Endothelial cell (in vitro differentiated cells): Measurements from ENCODE around the gene LIPA. TPM values are rescaled to one million over a fixed set of nuclear protein-coding genes. Genes with fewer than 3 reads are reported as not detected.
"Not testable (repeated sequence)": the region's sequence is repeated elsewhere in the genome, so short reads cannot be mapped to it uniquely, and the experiment has no call there.

ENCODE experiments used
- DNase-seq: peaks from one replicate; pipeline ENCODE4 v3.0.0; 2021; ENCODE audit warnings: low spot score
- H3K27ac Mint-ChIP-seq: one replicate; pipeline ENCODE4 v1.8.0; 2021; ENCODE audit warnings: mixed read lengths, inconsistent platforms; ENCODE audit not compliant: unreplicated experiment
- H3K27me3 Mint-ChIP-seq: one replicate; pipeline ENCODE4 v1.8.0; 2021; ENCODE audit warnings: mild to moderate bottlenecking, moderate library complexity, mixed read lengths, inconsistent platforms; ENCODE audit not compliant: unreplicated experiment
- H3K36me3 Mint-ChIP-seq: one replicate; pipeline ENCODE4 v1.8.0; 2021; ENCODE audit warnings: mild to moderate bottlenecking, low read depth, mixed read lengths, inconsistent platforms; ENCODE audit not compliant: unreplicated experiment
- H3K4me1 Mint-ChIP-seq: one replicate; pipeline ENCODE4 v1.8.0; 2021; ENCODE audit warnings: mild to moderate bottlenecking, mixed read lengths, inconsistent platforms; ENCODE audit not compliant: unreplicated experiment
- H3K4me3 Mint-ChIP-seq: one replicate; pipeline ENCODE4 v1.8.0; 2021; ENCODE audit warnings: mild to moderate bottlenecking, mixed read lengths, inconsistent platforms; ENCODE audit not compliant: unreplicated experiment
- H3K9me3 Mint-ChIP-seq: one replicate; pipeline ENCODE4 v1.8.0; 2021; ENCODE audit warnings: mixed read lengths, inconsistent platforms; ENCODE audit not compliant: unreplicated experiment
- CTCF ChIP-seq: fragments of 200-600 bp; sonication (generic); IDR thresholded peaks from one replicate; pipeline ENCODE4 v1.5.0; 2021; ENCODE audit warnings: antibody characterized with exemption; ENCODE audit not compliant: unreplicated experiment
- total RNA-seq: library from RNA; stranded (reverse); fragmentation: NEBNext Ultra II Directional; extraction: Animal tissue kit (Norgen Biotek cat#: 25700); gene quantifications from one replicate; pipeline ENCODE4 v1.2.1, GENCODE V29; 2021; ENCODE audit not compliant: unreplicated experiment

LIPA gene
- total RNA-seq, 1 donor from 2014 or later: 84.2 TPM

- H3K9me3 Mint-ChIP-seq: peaks cover 5% of the 10 kb centered on the region
- peaks cover 13% of the 10 kb centered on the region for H3K36me3 Mint-ChIP-seq
- no peak for TF ChIP-seq CTCF
- no peak overlapping the region for H3K4me3 Mint-ChIP-seq
- no peaks in the 10 kb centered on the region for H3K27me3 Mint-ChIP-seq
- no peak for DNase-seq
- peaks cover 7% of the 10 kb centered on the region for H3K4me1 Mint-ChIP-seq
- no peak overlapping the region for H3K27ac Mint-ChIP-seq
Observed at GRCh38 chr10:89256340-89256739, 4.8 kb upstream of the LIPA start.

GRCh38 chr10:89255793-89256192, 4.2 kb upstream of the LIPA start:
- no peak overlapping the region for H3K4me3 Mint-ChIP-seq

GRCh38 chr10:89255091-89255579, 3.6 kb upstream of the LIPA start:
- H3K27me3 Mint-ChIP-seq, H3K9me3 Mint-ChIP-seq, H3K4me3 Mint-ChIP-seq, DNase-seq, H3K27ac Mint-ChIP-seq, H3K4me1 Mint-ChIP-seq: not testable (repeated sequence)
- peaks cover 13% of the 10 kb centered on the region for H3K36me3 Mint-ChIP-seq

More at GRCh38 chr10:89255793-89256192, 4.2 kb upstream of the LIPA start:
- H3K27ac Mint-ChIP-seq: no peak overlapping the region
- no peak for TF ChIP-seq CTCF
- peaks cover 4% of the 10 kb centered on the region for H3K4me1 Mint-ChIP-seq
- H3K36me3 Mint-ChIP-seq: peaks cover 13% of the 10 kb centered on the region
- peaks cover 5% of the 10 kb centered on the region for H3K9me3 Mint-ChIP-seq
- no peak for DNase-seq
- no peaks in the 10 kb centered on the region for H3K27me3 Mint-ChIP-seq

- Mint-ChIP-seq H3K4me1 (no peaks in the 10 kb centered on the region), H3K9me3 (peaks cover 5% of the 10 kb centered on the region), H3K27ac (no peak overlapping the region), H3K27me3 (no peaks in the 10 kb centered on the region), H3K36me3 (peaks cover 13% of the 10 kb centered on the region), H3K4me3 (no peak overlapping the region)
- no peak for TF ChIP-seq CTCF
- DNase-seq: no peak
Observed at GRCh38 chr10:89252225-89252585, 630 bp upstream of the LIPA start.

GRCh38 chr10:89250865-89251408, 638 bp downstream of the LIPA start:
- H3K4me1 Mint-ChIP-seq: no peaks in the 10 kb centered on the region
- H3K27me3 Mint-ChIP-seq: no peaks in the 10 kb centered on the region
- H3K9me3 Mint-ChIP-seq: peaks cover 5% of the 10 kb centered on the region
- peaks cover 13% of the 10 kb centered on the region for H3K36me3 Mint-ChIP-seq
- no peak overlapping the region for H3K27ac Mint-ChIP-seq
- peak overlapping the region; percentile 90 for H3K4me3 Mint-ChIP-seq
- no peak for TF ChIP-seq CTCF
- no peak for DNase-seq
